ENCODE results near the gene RNF151.

The RNF151 gene

GRCh38 chr16:2003827-2004641 lies 37.4 kb downstream of the RNF151 start:
- peak; percentile 95 for DNase-seq (ENCODE audit: low spot score)
- TF ChIP-seq CTCF (IDR thresholded peaks at IDR 0.05; ENCODE audit: borderline replicate concordance, control extremely low read depth, extremely low read depth, insufficient read depth, missing control alignments) = peak; percentile 97
- in situ Hi-C loops (cut with MboI; ENCODE audit: low sequenced_read_pairs, unreplicated experiment) = loop anchor here (25.0 kb wide), 1 partner anchor 483 kb away; the partner anchor contains the start of gene TBC1D24

GRCh38 chr16:2004795-2005517 lies 38.3 kb downstream of the RNF151 start:
- in situ Hi-C loops (cut with MboI; ENCODE audit: low sequenced_read_pairs, unreplicated experiment) = loop anchor here (25.0 kb wide), 1 partner anchor 482 kb away; the partner anchor contains the start of gene TBC1D24
- DNase-seq (ENCODE audit: low spot score) = no peak
- TF ChIP-seq CTCF (IDR thresholded peaks at IDR 0.05; ENCODE audit: borderline replicate concordance, control extremely low read depth, extremely low read depth, insufficient read depth, missing control alignments) = no peak

GRCh38 chr16:2005646-2006045 lies 39.0 kb downstream of the RNF151 start:
- peak; percentile 8 for TF ChIP-seq CTCF (IDR thresholded peaks at IDR 0.05; ENCODE audit: borderline replicate concordance, control extremely low read depth, extremely low read depth, insufficient read depth, missing control alignments)
- in situ Hi-C loops (cut with MboI; ENCODE audit: low sequenced_read_pairs, unreplicated experiment) = loop anchor here (25.0 kb wide), 1 partner anchor 482 kb away; the partner anchor contains the start of gene TBC1D24
- no peak for DNase-seq (ENCODE audit: low spot score)

GRCh38 chr16:2006317-2006716 lies 39.7 kb downstream of the RNF151 start:
- no peak for TF ChIP-seq CTCF (IDR thresholded peaks at IDR 0.05; ENCODE audit: borderline replicate concordance, control extremely low read depth, extremely low read depth, insufficient read depth, missing control alignments)
- DNase-seq (ENCODE audit: low spot score) = no peak
- in situ Hi-C loops (cut with MboI; ENCODE audit: low sequenced_read_pairs, unreplicated experiment) = loop anchor here (25.0 kb wide), 1 partner anchor 481 kb away; the partner anchor contains the start of gene TBC1D24

GRCh38 chr16:2007081-2007836 lies 40.6 kb downstream of the RNF151 start:
- no peak for TF ChIP-seq CTCF (IDR thresholded peaks at IDR 0.05; ENCODE audit: borderline replicate concordance, control extremely low read depth, extremely low read depth, insufficient read depth, missing control alignments)
- in situ Hi-C loops (cut with MboI; ENCODE audit: low sequenced_read_pairs, unreplicated experiment) = loop anchor here (25.0 kb wide), 1 partner anchor 480 kb away; the partner anchor contains the start of gene TBC1D24
- DNase-seq (ENCODE audit: low spot score) = no peak

GRCh38 chr16:2008009-2008526 lies 41.4 kb downstream of the RNF151 start:
- in situ Hi-C loops (cut with MboI; ENCODE audit: low sequenced_read_pairs, unreplicated experiment) = loop anchor here (25.0 kb wide), 1 partner anchor 479 kb away; the partner anchor contains the start of gene TBC1D24
- DNase-seq (ENCODE audit: low spot score) = no peak
- no peak for TF ChIP-seq CTCF (IDR thresholded peaks at IDR 0.05; ENCODE audit: borderline replicate concordance, control extremely low read depth, extremely low read depth, insufficient read depth, missing control alignments)
